SH-SY5Y (cell line): ENCODE measurements around the gene RBFOX2.
A peak's percentile ranks its signal among the peaks of the same experiment; 100 is the strongest.

Experiments
- GATA2 ChIP-seq: IDR thresholded peaks from 2 replicates; pipeline ENCODE4 v1.6.1; 2011; ENCODE audit warnings: mild to moderate bottlenecking, low read depth, low read length
- GATA3 ChIP-seq: IDR thresholded peaks from 2 replicates; pipeline ENCODE4 v1.6.1; 2011; ENCODE audit warnings: low read depth, mild to moderate bottlenecking, low read length, moderate library complexity

The RBFOX2 gene

GRCh38 chr22:35872451-35872850, 156.2 kb downstream of the RBFOX2 start:
- TF ChIP-seq GATA3 (no peak), GATA2 (no peak)

- TF ChIP-seq GATA2 (no peak), GATA3 (no peak)
Measured at GRCh38 chr22:35870517-35871293, 157.9 kb downstream of the RBFOX2 start.

GRCh38 chr22:35868938-35869337, 159.7 kb downstream of the RBFOX2 start:
- TF ChIP-seq GATA2 (no peak), GATA3 (no peak)

GRCh38 chr22:35866651-35867050, 162.0 kb downstream of the RBFOX2 start:
- TF ChIP-seq GATA2 (no peak), GATA3 (no peak)

- TF ChIP-seq GATA2, result no peak
- TF ChIP-seq GATA3, result no peak
Measured at GRCh38 chr22:35864545-35865165, 164.0 kb downstream of the RBFOX2 start.

- TF ChIP-seq GATA2, result no peak; the same call in 1 of the 2 replicates
- no peak for TF ChIP-seq GATA3
Measured at GRCh38 chr22:35863432-35863831, 165.2 kb downstream of the RBFOX2 start.

- TF ChIP-seq GATA3 (0 out of 2 replicates have a peak, but pooled peaks have one; percentile 23), GATA2 (no peak)
Measured at GRCh38 chr22:35862697-35863096, 165.9 kb downstream of the RBFOX2 start.

GRCh38 chr22:35861451-35861850, 167.2 kb downstream of the RBFOX2 start:
- no peak for TF ChIP-seq GATA2
- TF ChIP-seq GATA3, result no peak

GRCh38 chr22:35860837-35861236, 167.8 kb downstream of the RBFOX2 start:
- TF ChIP-seq GATA2 (no peak), GATA3 (no peak)

- TF ChIP-seq GATA3 (no peak), GATA2 (no peak)
Measured at GRCh38 chr22:35860087-35860733, 168.4 kb downstream of the RBFOX2 start.

- no peak for TF ChIP-seq GATA3
- no peak for TF ChIP-seq GATA2
Measured at GRCh38 chr22:35854334-35854733, 174.3 kb downstream of the RBFOX2 start.

GRCh38 chr22:35852076-35852475, 176.5 kb downstream of the RBFOX2 start:
- TF ChIP-seq GATA2 (no peak), GATA3 (no peak)

- TF ChIP-seq GATA2 (no peak), GATA3 (no peak)
Measured at GRCh38 chr22:35850831-35851230, 177.8 kb downstream of the RBFOX2 start.

- TF ChIP-seq GATA3 (no peak), GATA2 (no peak)
Measured at GRCh38 chr22:35846804-35847203, 181.8 kb downstream of the RBFOX2 start.
